Activated T-helper 1 cell treated with anti-CD3 and anti-CD28 coated beads, Interleukin-2, amount 50 U/mL, for 16 hours (primary cell): ENCODE measurements around the gene SLC29A1.

Source experiments
- DNase-seq, 2 donors: peaks; one replicate each; pipeline ENCODE4 v3.0.0-alpha.2; 2020; ENCODE audit warnings: low read depth in 1 of 2, low spot score in 1 of 2

The SLC29A1 gene

DNA sequence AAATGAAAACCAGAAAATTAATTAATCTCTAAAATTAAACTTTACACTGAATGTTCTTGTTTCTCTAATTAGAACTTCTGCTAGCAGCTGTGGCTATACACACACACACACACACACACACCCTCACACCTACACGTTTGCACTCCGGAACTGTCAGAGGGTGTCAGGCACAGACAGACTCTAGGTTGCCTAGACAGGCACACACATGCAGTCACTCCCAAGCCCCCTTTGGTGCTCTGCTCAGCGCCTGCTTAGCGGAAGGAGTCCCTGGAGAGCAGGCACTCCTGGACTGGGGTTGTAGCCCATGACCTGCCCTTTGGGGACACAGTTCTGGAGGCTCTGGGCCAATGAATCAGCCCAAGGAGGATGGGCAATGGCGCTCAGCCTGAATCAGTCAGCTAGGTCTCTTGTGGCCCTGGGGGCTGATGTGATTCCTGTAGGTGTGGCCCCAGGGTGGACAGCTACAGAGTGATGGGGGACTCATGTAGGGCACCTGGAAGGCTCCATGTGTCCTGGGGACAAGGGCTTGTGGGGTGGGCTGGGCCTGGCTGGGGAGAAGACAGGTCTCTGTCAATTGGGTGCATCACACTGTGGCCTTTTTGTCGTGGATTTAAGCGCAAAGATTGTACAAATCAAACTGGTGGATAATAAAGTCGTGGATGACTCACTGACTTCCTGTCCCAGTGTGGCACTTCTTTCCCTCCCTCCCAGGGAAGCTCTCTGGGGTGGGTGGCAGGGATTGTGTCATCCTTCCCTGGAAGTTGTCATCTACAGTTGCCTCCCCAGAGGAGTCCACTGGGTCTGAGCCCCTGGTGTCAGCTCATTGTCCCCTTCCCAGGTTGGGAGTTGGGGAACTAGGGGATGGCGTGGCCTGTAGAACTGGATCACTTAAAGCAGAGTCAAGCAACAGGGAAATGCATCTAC is 55.6 kb downstream of the SLC29A1 start:
- no peak for DNase-seq
